ENCODE data around the gene CNTNAP5. TPM values are rescaled to one million over a fixed set of nuclear protein-coding genes. Genes with fewer than 3 reads are reported as not detected.

The CNTNAP5 gene
- total RNA-seq, 1 donor from 2014 or later, result not detected

- no peaks in the 10 kb centered on the region for H3K9me3 Mint-ChIP-seq
- H3K4me1 Mint-ChIP-seq, result peaks cover 22% of the 10 kb centered on the region
- H3K79me2 ChIP-seq (ENCODE audit: low read depth), result no peaks in the 10 kb centered on the region
- no peaks in the 10 kb centered on the region for H3K36me3 Mint-ChIP-seq
- H3K9me3 ChIP-seq (ENCODE audit: low read depth), result no peaks in the 10 kb centered on the region
- no peak overlapping the region for H3K4me3 Mint-ChIP-seq
- H3F3A ChIP-seq (ENCODE audit: low read depth), result no peaks in the 10 kb centered on the region
- peaks cover 3% of the 10 kb centered on the region for H3K27me3 Mint-ChIP-seq (ENCODE audit: insufficient read depth, low read depth)
- H3K27ac ChIP-seq, result no peak overlapping the region
- DNase-seq (ENCODE audit: low spot score), result no peak
- no peaks in the 10 kb centered on the region for H4K20me1 ChIP-seq (ENCODE audit: low read depth)
- no peaks in the 10 kb centered on the region for H3K27me3 ChIP-seq
- peaks cover 9% of the 10 kb centered on the region for H3K4me1 ChIP-seq
- H3K4me2 ChIP-seq, result no peak overlapping the region
- H3K27ac Mint-ChIP-seq, result no peak overlapping the region
- H3K36me3 ChIP-seq, result no peaks in the 10 kb centered on the region
- H3K4me3 ChIP-seq, result no peak overlapping the region
- no peak for TF ChIP-seq EZH2phosphoT487 (IDR thresholded peaks at IDR 0.05)
- TF ChIP-seq CTCF (IDR thresholded peaks at IDR 0.05), result no peak
- no peak for TF ChIP-seq EZH2 (IDR thresholded peaks at IDR 0.05)
- no peak overlapping the region for H2AFZ ChIP-seq (replicated peaks)
- H3K9ac ChIP-seq, result no peak overlapping the region
Observed at GRCh38 chr2:124482044-124482443, 457.0 kb downstream of the CNTNAP5 start.

- Histone ChIP-seq H3K36me3 (no peaks in the 10 kb centered on the region), H3K4me3 (no peak overlapping the region), H3K4me1 (peaks cover 9% of the 10 kb centered on the region), H3K79me2 (ENCODE audit: low read depth) (no peaks in the 10 kb centered on the region), H2AFZ (replicated peaks) (peak overlapping the region; percentile 57), H3K27ac (no peak overlapping the region), H3K4me2 (no peak overlapping the region), H3F3A (ENCODE audit: low read depth) (no peaks in the 10 kb centered on the region), H3K27me3 (no peaks in the 10 kb centered on the region), H3K9ac (no peak overlapping the region), H3K9me3 (ENCODE audit: low read depth) (no peaks in the 10 kb centered on the region), H4K20me1 (ENCODE audit: low read depth) (no peaks in the 10 kb centered on the region)
- H3K36me3 Mint-ChIP-seq, result no peaks in the 10 kb centered on the region
- H3K4me1 Mint-ChIP-seq, result peaks cover 22% of the 10 kb centered on the region
- no peaks in the 10 kb centered on the region for H3K9me3 Mint-ChIP-seq
- no peak overlapping the region for H3K27ac Mint-ChIP-seq
- H3K27me3 Mint-ChIP-seq (ENCODE audit: insufficient read depth, low read depth), result peaks cover 3% of the 10 kb centered on the region
- H3K4me3 Mint-ChIP-seq, result no peak overlapping the region
- no peak for TF ChIP-seq CTCF (IDR thresholded peaks at IDR 0.05)
- no peak for TF ChIP-seq EZH2phosphoT487 (IDR thresholded peaks at IDR 0.05)
- TF ChIP-seq EZH2 (IDR thresholded peaks at IDR 0.05), result no peak
- peak; percentile 9 for DNase-seq (ENCODE audit: low spot score)
Observed at GRCh38 chr2:124482551-124482950, 457.5 kb downstream of the CNTNAP5 start.

- H3K9me3 ChIP-seq (ENCODE audit: low read depth), result no peaks in the 10 kb centered on the region
- no peak overlapping the region for H3K4me3 Mint-ChIP-seq
- peaks cover 9% of the 10 kb centered on the region for H3K4me1 ChIP-seq
- H4K20me1 ChIP-seq (ENCODE audit: low read depth), result no peaks in the 10 kb centered on the region
- no peaks in the 10 kb centered on the region for H3K27me3 ChIP-seq
- no peak overlapping the region for H3K4me2 ChIP-seq
- H3K36me3 Mint-ChIP-seq, result no peaks in the 10 kb centered on the region
- no peaks in the 10 kb centered on the region for H3F3A ChIP-seq (ENCODE audit: low read depth)
- no peaks in the 10 kb centered on the region for H3K36me3 ChIP-seq
- no peaks in the 10 kb centered on the region for H3K79me2 ChIP-seq (ENCODE audit: low read depth)
- H2AFZ ChIP-seq (replicated peaks), result no peak overlapping the region
- H3K27me3 Mint-ChIP-seq (ENCODE audit: insufficient read depth, low read depth), result peaks cover 3% of the 10 kb centered on the region
- no peak for DNase-seq (ENCODE audit: low spot score)
- no peak overlapping the region for H3K9ac ChIP-seq
- H3K27ac ChIP-seq, result no peak overlapping the region
- TF ChIP-seq EZH2 (IDR thresholded peaks at IDR 0.05) (no peak), CTCF (IDR thresholded peaks at IDR 0.05) (peak; percentile 4)
- H3K9me3 Mint-ChIP-seq, result no peaks in the 10 kb centered on the region
- H3K27ac Mint-ChIP-seq, result no peak overlapping the region
- H3K4me1 Mint-ChIP-seq, result peaks cover 17% of the 10 kb centered on the region
- H3K4me3 ChIP-seq, result no peak overlapping the region
Observed at GRCh38 chr2:124485659-124486058, 460.6 kb downstream of the CNTNAP5 start.
